Measurements from ENCODE around the gene PDE7B.

- TF ChIP-seq ZFX (CRISPR knock-in tag; IDR thresholded peaks at IDR 0.05) = no peak
- TF ChIP-seq SIN3A (IDR thresholded peaks at IDR 0.05; ENCODE audit: borderline replicate concordance in 2 of 2, control insufficient read depth in 1 of 2, low read depth in 2 of 2, low read length in 2 of 2) = no peak
Measured at GRCh38 chr6:135870722-135871121, 19.2 kb downstream of the PDE7B start.
